Measurements from ENCODE around the gene CRACDL.

The CRACDL gene

GRCh38 chr2:98833172-98833916 lies 102.7 kb downstream of the CRACDL start:
- H3K4me3 ChIP-seq (ENCODE audit: low read length) = no peak overlapping the region
- TF ChIP-seq CTCF (IDR thresholded peaks at IDR 0.05; ENCODE audit: insufficient read depth, low read depth, low read length, missing control alignments) = no peak
- no peak for DNase-seq (ENCODE audit: low read depth)

- no peak for TF ChIP-seq CTCF (IDR thresholded peaks at IDR 0.05; ENCODE audit: insufficient read depth, low read depth, low read length, missing control alignments)
- no peak overlapping the region for H3K4me3 ChIP-seq (ENCODE audit: low read length)
- no peak for DNase-seq (ENCODE audit: low read depth)
These were observed 103.9 kb downstream of the CRACDL start for GRCh38 chr2:98832172-98832571.

GRCh38 chr2:98830571-98831145 lies 105.4 kb downstream of the CRACDL start:
- H3K4me3 ChIP-seq (ENCODE audit: low read length) = no peak overlapping the region
- TF ChIP-seq CTCF (IDR thresholded peaks at IDR 0.05; ENCODE audit: insufficient read depth, low read depth, low read length, missing control alignments) = no peak
- no peak for DNase-seq (ENCODE audit: low read depth)

GRCh38 chr2:98829581-98830270 lies 106.3 kb downstream of the CRACDL start:
- H3K4me3 ChIP-seq (ENCODE audit: low read length) = no peak overlapping the region
- TF ChIP-seq CTCF (IDR thresholded peaks at IDR 0.05; ENCODE audit: insufficient read depth, low read depth, low read length, missing control alignments) = no peak

GRCh38 chr2:98828793-98829371 lies 107.1 kb downstream of the CRACDL start:
- H3K4me3 ChIP-seq (ENCODE audit: low read length) = no peak overlapping the region
- TF ChIP-seq CTCF (IDR thresholded peaks at IDR 0.05; ENCODE audit: insufficient read depth, low read depth, low read length, missing control alignments) = no peak
- DNase-seq (ENCODE audit: low read depth) = no peak

More at GRCh38 chr2:98829581-98830270, 106.3 kb downstream of the CRACDL start:
- DNase-seq (ENCODE audit: low read depth) = no peak

GRCh38 chr2:98828369-98828744 lies 107.7 kb downstream of the CRACDL start:
- TF ChIP-seq CTCF (IDR thresholded peaks at IDR 0.05; ENCODE audit: insufficient read depth, low read depth, low read length, missing control alignments) = no peak
- DNase-seq (ENCODE audit: low read depth) = no peak
- no peak overlapping the region for H3K4me3 ChIP-seq (ENCODE audit: low read length)
